Fibroblast of mammary gland (primary cell): ENCODE results near the gene CCL16.

Source experiments
- DNase-seq: peaks from one replicate; pipeline ENCODE4 v3.0.0-alpha.2; 2010; ENCODE audit warnings: low read depth
- H3K4me3 ChIP-seq: 2 replicates; pipeline ENCODE4 v1.5.1; 2011; ENCODE audit warnings: low read depth, mild to moderate bottlenecking, low read length, moderate library complexity; ENCODE audit not compliant: control insufficient read depth
- TF ChIP-seq, protein P1 (sequence below): conservative IDR thresholded peaks from 2 replicates; pipeline ENCODE4 v1.5.1; 2011; ENCODE audit warnings: low read depth, low read length, inconsistent platforms; ENCODE audit not compliant: control insufficient read depth, insufficient read depth

Gene CCL16

GRCh38 chr17:35988164-35988563 is 6.9 kb upstream of the CCL16 start:
- DNase-seq: no peak
- no peak overlapping the region for H3K4me3 ChIP-seq
- TF ChIP-seq, protein P1, sequence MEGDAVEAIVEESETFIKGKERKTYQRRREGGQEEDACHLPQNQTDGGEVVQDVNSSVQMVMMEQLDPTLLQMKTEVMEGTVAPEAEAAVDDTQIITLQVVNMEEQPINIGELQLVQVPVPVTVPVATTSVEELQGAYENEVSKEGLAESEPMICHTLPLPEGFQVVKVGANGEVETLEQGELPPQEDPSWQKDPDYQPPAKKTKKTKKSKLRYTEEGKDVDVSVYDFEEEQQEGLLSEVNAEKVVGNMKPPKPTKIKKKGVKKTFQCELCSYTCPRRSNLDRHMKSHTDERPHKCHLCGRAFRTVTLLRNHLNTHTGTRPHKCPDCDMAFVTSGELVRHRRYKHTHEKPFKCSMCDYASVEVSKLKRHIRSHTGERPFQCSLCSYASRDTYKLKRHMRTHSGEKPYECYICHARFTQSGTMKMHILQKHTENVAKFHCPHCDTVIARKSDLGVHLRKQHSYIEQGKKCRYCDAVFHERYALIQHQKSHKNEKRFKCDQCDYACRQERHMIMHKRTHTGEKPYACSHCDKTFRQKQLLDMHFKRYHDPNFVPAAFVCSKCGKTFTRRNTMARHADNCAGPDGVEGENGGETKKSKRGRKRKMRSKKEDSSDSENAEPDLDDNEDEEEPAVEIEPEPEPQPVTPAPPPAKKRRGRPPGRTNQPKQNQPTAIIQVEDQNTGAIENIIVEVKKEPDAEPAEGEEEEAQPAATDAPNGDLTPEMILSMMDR: no peak

- H3K4me3 ChIP-seq: no peak within 1 kb of the TSS
- no peak for DNase-seq
- TF ChIP-seq, protein P1: no peak
These were observed 5.3 kb upstream of the CCL16 start, which contains the start of gene CCL14 for GRCh38 chr17:35986643-35987042. Gene CCL14, minus strand, starts transcription at chr17:35986729. Its CDS starts 80 bp downstream, at chr17:35986649.

GRCh38 chr17:35984140-35984539 is 2.8 kb upstream of the CCL16 start:
- H3K4me3 ChIP-seq: no peak overlapping the region
- TF ChIP-seq, protein P1: no peak
- no peak for DNase-seq

- DNase-seq: no peak
- H3K4me3 ChIP-seq: no peak overlapping the region
- TF ChIP-seq, protein P1: no peak
These were observed 1.3 kb upstream of the CCL16 start for GRCh38 chr17:35982409-35983191.

GRCh38 chr17:35981908-35982330 is 622 bp upstream of the CCL16 start:
- TF ChIP-seq, protein P1: no peak
- H3K4me3 ChIP-seq: no peak overlapping the region
- DNase-seq: no peak

- no peak for DNase-seq
- TF ChIP-seq, protein P1: no peak
These were observed 3.0 kb downstream of the CCL16 start for GRCh38 chr17:35978346-35978745.

More at GRCh38 chr17:35978346-35978745, 3.0 kb downstream of the CCL16 start:
- no peak overlapping the region for H3K4me3 ChIP-seq
